ENCODE data around the gene CBFB.

Gene CBFB

GRCh38 chr16:67144943-67145342 is 116.0 kb downstream of the CBFB start:
- no peak for DNase-seq

DNA sequence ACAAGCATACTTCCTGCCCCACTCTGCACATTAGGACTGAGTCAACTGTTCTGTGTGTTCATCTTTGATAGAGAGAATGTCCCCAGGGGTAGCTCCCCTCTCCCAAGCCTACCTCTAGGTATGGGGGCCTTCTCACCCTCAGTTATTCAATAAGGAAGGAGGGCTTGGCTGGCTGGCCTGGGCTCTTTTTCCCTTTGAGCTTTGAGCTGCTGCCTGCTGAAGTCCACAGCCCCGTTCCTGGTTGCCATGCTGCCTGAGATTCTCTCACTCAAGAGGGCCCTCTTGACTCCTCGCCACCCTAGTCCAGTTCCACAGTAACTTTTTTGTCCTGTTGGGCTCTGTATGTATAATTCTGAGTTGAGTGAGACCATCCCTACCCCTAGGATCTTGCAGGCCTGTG is 116.8 kb downstream of the CBFB start:
- DNase-seq = no peak

GRCh38 chr16:67146523-67147357 is 117.8 kb downstream of the CBFB start:
- DNase-seq = no peak

GRCh38 chr16:67147437-67148140 is 118.6 kb downstream of the CBFB start:
- no peak for DNase-seq

GRCh38 chr16:67148221-67148620 is 119.3 kb downstream of the CBFB start:
- DNase-seq = no peak

- DNase-seq = no peak
Measured at GRCh38 chr16:67148656-67149275, 119.8 kb downstream of the CBFB start.

GRCh38 chr16:67149276-67150046 is 120.5 kb downstream of the CBFB start:
- DNase-seq = no peak

- no peak for DNase-seq
Measured at GRCh38 chr16:67150047-67150832, 121.3 kb downstream of the CBFB start.
